HG02763 (cell line): ENCODE measurements around the gene REX1BD.
"Not testable (repeated sequence)": the region's sequence is repeated elsewhere in the genome, so short reads cannot be mapped to it uniquely, and the experiment has no call there.

Source experiments
- ATAC-seq: cut with Tn5 transposase; IDR thresholded peaks from one replicate; pipeline ENCODE4 v1.9.1; 2021; ENCODE audit warnings: mild to moderate bottlenecking, moderate library complexity; ENCODE audit not compliant: unreplicated experiment

REX1BD gene

DNA sequence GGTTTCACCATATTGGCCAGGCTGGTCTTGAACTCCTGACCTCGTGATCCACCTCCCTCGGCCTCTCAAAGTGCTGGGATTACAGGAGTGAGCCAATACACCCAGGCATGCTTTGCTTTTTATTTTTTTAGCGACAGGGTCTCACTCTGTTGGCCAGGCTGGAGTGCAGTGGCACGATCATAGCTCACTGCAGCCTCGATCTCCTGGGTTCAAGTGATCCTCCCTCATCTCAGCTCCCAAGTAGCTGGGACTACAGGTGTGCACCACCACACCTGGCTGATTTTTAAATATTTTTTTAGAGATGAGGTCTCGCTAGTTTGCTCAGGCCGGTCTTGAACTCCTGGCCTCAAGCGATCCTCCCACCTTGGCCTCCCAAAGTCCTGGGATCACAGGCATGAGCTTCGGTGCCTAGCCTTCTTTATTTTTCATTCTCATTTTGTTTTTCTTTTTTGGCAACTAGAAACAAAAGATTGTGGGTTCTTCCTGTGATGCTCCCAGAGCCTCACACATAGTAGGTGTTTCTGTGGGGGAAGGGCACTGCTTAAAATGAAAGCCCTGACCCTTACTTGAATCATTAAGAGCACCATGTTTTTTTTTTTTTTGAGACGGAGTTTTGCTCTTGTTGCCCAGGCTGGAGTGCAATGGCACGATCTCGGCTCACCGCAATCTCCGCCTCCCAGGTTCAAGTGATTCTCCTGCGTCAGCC, 12.2 kb downstream of the REX1BD start:
- not testable (repeated sequence) for ATAC-seq

DNA sequence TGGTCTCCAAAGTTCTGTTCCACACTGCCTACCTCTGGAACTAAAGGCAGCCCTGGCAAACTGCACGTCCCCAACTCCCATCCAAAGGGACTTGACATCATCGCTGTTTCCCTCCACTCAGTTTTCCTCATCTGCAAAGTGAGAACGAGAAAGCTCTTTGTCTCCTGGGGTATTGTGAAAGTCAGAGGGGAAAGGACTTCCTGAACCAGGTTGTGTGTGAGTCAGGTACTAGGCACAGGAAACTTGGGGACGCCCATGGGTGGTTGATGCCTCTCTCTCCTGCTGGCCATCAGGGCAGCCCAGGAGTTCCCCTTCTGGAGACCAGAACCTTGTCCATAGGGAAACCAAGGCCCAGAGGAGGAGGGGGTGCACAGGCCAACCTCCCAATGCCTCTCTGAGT, 13.3 kb downstream of the REX1BD start:
- ATAC-seq, result no peak

- no peak for ATAC-seq
Measured at GRCh38 chr19:18603255-18603957, 14.8 kb downstream of the REX1BD start.

DNA sequence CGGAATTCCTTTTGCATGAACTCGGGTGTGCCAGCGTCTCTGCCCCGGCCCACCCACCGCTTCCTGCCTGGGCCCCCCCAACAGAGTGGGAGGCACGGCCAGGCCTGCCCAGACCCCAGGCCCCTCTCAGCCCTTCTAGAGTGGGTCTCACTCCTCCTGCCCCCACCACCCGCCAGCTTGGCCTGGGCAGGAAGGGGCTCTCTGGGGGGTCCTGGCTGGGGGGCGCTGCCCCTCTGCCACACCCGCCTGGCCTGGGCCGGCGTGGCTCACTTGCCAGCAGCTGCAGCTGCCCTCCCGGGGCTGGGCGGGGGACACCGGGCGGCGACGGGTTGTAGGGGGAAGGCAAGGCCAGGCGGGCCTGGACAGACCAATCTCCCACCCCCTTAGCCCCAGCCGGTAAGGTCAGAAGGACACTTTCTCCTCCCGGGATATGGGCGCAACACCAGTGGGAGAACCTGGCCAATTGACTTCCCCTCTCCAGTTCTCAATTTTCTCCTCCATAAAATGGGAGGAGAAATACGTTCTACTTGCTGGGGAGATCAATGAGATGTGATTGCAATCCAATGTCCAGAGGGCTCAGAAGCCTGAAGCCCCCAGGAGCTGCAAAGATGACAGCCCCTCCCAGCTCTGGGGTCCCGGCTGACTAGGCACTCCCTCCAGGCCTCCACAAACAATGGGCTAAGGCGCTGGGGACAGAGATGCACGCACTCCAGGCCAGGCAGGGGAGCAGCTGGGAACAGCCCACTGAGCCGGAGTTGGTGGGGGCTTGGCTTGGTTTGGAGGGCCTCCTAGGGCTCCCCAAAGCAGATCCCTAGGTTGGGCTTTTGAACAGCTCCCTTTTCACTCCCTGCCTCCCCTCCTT, 15.6 kb downstream of the REX1BD start:
- ATAC-seq, result no peak

- ATAC-seq, result no peak
Measured at GRCh38 chr19:18604820-18605159, 16.2 kb downstream of the REX1BD start.

- ATAC-seq, result no peak
Measured at GRCh38 chr19:18605196-18605545, 16.6 kb downstream of the REX1BD start.

GRCh38 chr19:18605546-18606280, 17.1 kb downstream of the REX1BD start:
- ATAC-seq, result no peak

GRCh38 chr19:18606281-18607225, 18.0 kb downstream of the REX1BD start, which contains the start of gene CRLF1:
TSS of gene CRLF1 (minus strand) at chr19:18606799. CDS start at chr19:18606656, 143 bp downstream.
- ATAC-seq, result no peak

DNA sequence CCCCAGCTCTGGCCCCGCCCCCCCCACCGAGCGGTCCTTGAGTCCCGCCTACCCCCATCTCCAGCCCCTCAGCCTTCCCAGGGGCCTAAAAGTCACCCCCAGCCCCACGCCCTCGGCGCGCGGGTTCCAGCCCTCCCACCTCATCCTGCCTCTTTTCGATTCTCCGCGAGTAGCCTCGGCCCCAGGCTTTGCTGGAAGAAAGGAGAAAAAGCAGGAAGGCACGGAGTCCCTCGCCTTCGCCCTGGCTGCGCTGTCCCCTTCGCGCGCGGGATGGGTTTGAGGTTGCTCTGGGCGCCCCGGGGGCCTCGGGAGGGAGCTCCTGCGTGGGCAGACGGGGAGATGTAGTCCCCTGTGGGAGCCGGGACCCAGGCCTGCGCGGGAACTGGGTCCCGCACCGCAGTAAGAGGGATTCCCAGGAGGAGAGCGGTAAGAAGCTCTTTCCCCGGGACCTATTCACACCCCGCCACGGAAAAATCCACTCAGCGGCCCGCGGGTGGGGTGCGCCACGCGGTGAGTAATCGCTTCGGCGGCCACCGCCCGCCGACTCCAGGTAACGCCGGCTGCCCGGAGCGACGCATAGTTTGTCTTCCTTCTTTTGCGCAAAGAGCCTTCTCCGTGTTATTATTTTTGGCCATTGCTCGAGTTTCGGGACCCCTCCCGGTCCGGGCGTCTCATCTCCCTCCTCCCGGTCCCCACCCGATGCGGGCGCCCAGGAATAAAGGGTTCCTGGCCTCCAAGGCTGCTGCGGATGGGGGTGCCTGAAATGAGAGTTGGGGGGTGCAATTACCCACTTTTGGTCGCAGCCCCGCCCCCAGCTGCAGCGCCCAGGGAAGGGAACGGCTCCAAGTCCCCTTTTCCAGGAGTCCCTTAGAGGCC, 18.9 kb downstream of the REX1BD start:
- ATAC-seq, result no peak

DNA sequence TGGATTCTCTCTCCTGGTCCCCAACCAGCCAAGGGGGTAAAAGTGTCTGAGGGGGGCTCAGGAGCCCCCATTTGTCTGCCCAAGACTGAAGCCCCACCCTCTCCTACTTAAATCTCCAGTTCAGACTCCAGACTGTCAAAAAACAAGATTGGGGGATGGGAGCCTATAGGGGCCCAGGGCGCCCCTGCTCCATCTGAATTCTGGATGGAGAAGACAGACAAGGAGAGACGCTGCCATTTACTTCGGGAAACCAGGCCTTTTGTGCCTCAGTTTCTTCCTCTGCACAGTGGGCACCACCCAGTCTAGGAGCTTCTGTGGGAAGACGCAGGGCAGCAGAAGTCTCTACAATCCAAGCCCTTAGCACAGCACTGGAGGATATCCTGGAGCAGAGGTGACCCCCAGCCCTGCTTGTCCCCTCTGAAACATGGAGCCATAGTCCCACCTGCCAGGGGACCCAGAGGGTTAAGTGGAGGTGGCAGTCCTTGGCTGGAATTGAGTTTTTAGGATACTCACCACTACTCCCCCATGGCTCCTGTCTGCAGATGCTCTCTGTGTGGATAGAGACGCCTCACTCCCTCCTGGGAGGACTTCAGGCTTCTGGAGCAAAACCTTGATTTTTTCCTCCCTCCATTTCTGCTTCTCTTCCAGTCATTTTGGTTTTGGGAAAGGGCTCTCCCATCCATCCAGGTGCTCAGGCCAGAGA, 19.7 kb downstream of the REX1BD start:
- no peak for ATAC-seq

GRCh38 chr19:18608805-18609716, 20.5 kb downstream of the REX1BD start:
- ATAC-seq, result no peak

GRCh38 chr19:18609717-18610051, 21.1 kb downstream of the REX1BD start:
- ATAC-seq, result no peak

DNA sequence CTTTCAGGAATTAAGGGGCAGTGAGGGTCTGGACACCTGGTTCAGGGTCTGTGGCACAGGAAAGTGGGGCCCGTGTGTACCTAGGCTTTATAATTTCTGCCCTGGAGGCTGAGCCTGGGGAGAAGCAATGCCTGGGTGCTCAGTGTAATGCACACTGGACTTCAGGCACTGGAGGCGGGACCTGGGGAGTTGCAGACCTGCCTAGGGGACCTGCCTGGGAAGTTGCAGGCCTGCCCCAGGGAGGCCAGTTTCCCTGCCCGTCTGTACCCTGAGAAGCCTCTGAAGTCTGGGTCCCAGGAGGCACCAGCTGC, 21.6 kb downstream of the REX1BD start:
- no peak for ATAC-seq

GRCh38 chr19:18610556-18611326, 22.1 kb downstream of the REX1BD start:
- ATAC-seq, result no peak

- no peak for ATAC-seq
Measured at GRCh38 chr19:18611327-18612050, 22.9 kb downstream of the REX1BD start.

DNA sequence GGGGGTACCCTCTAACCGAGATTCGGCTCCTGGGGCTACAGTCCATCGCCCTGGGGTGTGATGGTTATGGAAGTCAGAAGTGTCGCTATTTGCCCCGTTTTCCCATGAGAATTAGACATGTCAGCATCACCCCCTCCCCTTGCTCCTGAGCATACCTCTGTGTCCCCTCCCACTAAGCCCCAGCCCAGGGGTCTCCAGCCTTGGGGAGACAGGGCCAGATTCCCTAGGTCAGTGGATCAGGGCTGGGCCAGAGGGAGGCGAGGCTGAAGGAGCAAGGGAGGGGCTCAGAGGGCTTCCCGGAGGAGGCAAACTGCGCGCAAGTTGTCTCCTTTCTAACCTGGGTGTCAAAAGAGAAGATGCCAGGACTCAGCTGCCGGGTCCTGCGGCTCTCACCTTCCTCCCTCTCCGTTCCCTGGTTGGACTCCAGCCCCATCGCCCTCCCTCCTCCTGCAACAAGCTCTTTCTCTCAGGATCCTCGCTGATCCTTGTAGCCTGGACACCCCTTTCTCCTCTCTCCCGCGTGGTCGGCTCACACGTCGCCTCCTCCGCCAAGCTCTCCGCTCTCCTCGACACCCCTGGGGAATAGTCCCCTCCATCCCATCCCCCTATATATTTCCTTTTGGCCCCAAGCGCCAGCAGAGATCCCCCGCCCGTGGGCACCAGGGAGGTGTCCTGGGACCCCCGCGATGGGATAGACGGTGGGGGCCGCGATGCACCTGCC, 23.6 kb downstream of the REX1BD start:
- no peak for ATAC-seq
